H54 (cell line): Measurements from ENCODE around the gene MBTPS1.
A peak's percentile ranks its signal among the peaks of the same experiment; 100 is the strongest.

Experiments used
- DNase-seq: peaks from one replicate; pipeline ENCODE4 v3.0.0; 2011; ENCODE audit warnings: low spot score, mixed read lengths; ENCODE audit not compliant: insufficient read length
- FAIRE-seq: peaks from 3 replicates; lab custom pipeline; 2011; peaks lifted over from hg19 to GRCh38; lab: Jason Lieb, UNC
- POLR2A ChIP-seq: IDR thresholded peaks from 2 replicates; pipeline ENCODE4 v1.6.1; 2011; ENCODE audit warnings: low read depth, mild to moderate bottlenecking, low read length

MBTPS1 gene

GRCh38 chr16:84029297-84030047 is 87.3 kb downstream of the MBTPS1 start:
- DNase-seq, result no peak
- no peak for FAIRE-seq
- TF ChIP-seq POLR2A, result no peak

GRCh38 chr16:84027625-84028024 is 89.1 kb downstream of the MBTPS1 start:
- FAIRE-seq, result no peak
- no peak for DNase-seq
- TF ChIP-seq POLR2A, result no peak

- DNase-seq (no peak), FAIRE-seq (no peak)
- TF ChIP-seq POLR2A, result no peak
These were observed 90.1 kb downstream of the MBTPS1 start for GRCh38 chr16:84026606-84027005.

- no peak for FAIRE-seq
These were observed 91.9 kb downstream of the MBTPS1 start for GRCh38 chr16:84024854-84025253.

GRCh38 chr16:84022644-84023043 is 94.1 kb downstream of the MBTPS1 start:
- DNase-seq (no peak), FAIRE-seq (no peak)
- TF ChIP-seq POLR2A, result no peak

More at GRCh38 chr16:84024854-84025253, 91.9 kb downstream of the MBTPS1 start:
- peak; percentile 80 for DNase-seq
- TF ChIP-seq POLR2A, result no peak

GRCh38 chr16:84021488-84021887 is 95.3 kb downstream of the MBTPS1 start:
- DNase-seq (no peak), FAIRE-seq (no peak)
- TF ChIP-seq POLR2A, result no peak

- FAIRE-seq, result no peak
- no peak for TF ChIP-seq POLR2A
- no peak for DNase-seq
These were observed 96.4 kb downstream of the MBTPS1 start for GRCh38 chr16:84020353-84020752.

- DNase-seq (no peak), FAIRE-seq (no peak)
- no peak for TF ChIP-seq POLR2A
These were observed 98.0 kb downstream of the MBTPS1 start for GRCh38 chr16:84018710-84019109.

GRCh38 chr16:84016477-84016876 is 100.3 kb downstream of the MBTPS1 start:
- no peak for DNase-seq
- TF ChIP-seq POLR2A, result no peak
- FAIRE-seq, result no peak

GRCh38 chr16:84015399-84015798 is 101.3 kb downstream of the MBTPS1 start:
- FAIRE-seq (no peak), DNase-seq (no peak)
- no peak for TF ChIP-seq POLR2A

GRCh38 chr16:84014570-84015327 is 102.0 kb downstream of the MBTPS1 start:
- no peak for FAIRE-seq
- DNase-seq, result no peak

GRCh38 chr16:84013787-84014569 is 102.8 kb downstream of the MBTPS1 start:
- DNase-seq (peak; percentile 81), FAIRE-seq (peak; percentile 82)
- no peak for TF ChIP-seq POLR2A

More at GRCh38 chr16:84014570-84015327, 102.0 kb downstream of the MBTPS1 start:
- TF ChIP-seq POLR2A, result no peak

- DNase-seq (no peak), FAIRE-seq (no peak)
- TF ChIP-seq POLR2A, result no peak
These were observed 107.5 kb downstream of the MBTPS1 start for GRCh38 chr16:84009282-84009681.

GRCh38 chr16:84007965-84008364 is 108.8 kb downstream of the MBTPS1 start:
- DNase-seq, result no peak
- FAIRE-seq, result no peak
- TF ChIP-seq POLR2A, result no peak
